ENCODE results near the gene DDX24.

The DDX24 gene

GRCh38 chr14:94029671-94030203 lies 51.3 kb downstream of the DDX24 start:
- DNase-seq = no peak

DNA sequence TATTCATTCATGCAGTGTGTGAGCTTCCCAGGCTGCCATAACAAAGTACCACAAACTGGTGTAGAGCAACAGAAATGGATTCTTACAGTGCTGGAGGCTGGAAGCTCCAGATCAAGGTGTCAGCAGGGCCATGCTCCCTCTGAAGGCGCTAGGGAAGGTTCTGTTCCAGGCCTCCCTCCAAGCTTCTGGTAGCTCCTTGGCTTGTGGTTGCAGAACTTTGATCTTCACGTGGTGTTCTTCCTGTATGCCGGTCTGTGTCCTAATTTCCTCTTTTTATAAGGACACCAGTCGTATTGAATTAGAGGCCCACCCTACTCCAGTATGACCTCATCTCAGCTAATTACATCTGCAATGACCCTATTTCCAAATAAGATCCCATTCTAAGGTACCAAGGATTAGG lies 51.7 kb downstream of the DDX24 start:
- no peak for DNase-seq

GRCh38 chr14:94028450-94028826 lies 52.6 kb downstream of the DDX24 start:
- DNase-seq = peak; percentile 71

DNA sequence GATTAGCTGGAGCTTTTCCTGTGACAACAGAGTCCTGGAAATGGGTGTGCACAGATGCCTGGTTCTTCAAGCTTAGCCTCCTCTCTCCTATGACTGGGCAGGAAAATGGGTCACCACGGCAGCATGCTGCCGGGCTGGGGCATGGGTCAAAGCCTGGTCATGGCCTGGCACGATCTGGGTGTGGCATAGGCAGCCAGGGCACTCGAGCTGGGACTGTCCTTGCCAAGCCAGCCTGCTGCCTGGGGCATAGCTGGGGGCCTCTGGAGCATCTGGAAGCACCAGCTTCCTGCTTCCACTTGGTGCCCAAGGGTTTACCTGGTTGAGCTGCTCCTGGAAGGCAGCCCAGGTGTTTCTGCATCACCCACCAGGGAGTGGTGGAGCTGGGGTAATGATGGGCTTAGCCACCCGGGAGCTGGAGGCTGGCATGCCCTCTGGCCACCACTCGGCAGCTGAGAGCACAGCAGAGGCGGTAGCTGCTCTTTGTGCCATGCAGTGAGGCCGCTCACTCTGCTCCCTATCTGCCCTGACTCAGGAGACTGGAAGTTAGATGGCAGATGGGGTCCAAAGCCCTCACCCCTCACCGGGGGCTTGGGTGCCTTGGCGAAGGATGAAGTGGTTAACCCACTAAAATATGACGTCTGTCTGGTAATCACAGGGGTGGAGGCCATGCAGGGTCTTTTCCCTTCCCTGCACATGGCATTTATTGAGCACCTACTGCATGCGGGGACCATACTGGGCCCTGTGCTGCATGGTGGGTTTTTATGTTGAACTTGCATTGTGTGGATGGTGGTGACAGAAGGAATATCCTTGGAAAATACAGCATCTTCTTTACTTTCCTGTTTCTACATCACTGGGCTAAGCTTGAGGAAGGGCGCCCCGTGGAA lies 53.2 kb downstream of the DDX24 start:
- no peak for DNase-seq

GRCh38 chr14:94026889-94027469 lies 54.0 kb downstream of the DDX24 start:
- DNase-seq = no peak

- peak; percentile 99 for DNase-seq
Observed at GRCh38 chr14:94026173-94026888, 54.7 kb downstream of the DDX24 start, which contains the start of gene OTUB2. Gene OTUB2, plus strand, starts transcription at chr14:94026340. Its CDS starts 198 bp downstream, at chr14:94026538.

DNA sequence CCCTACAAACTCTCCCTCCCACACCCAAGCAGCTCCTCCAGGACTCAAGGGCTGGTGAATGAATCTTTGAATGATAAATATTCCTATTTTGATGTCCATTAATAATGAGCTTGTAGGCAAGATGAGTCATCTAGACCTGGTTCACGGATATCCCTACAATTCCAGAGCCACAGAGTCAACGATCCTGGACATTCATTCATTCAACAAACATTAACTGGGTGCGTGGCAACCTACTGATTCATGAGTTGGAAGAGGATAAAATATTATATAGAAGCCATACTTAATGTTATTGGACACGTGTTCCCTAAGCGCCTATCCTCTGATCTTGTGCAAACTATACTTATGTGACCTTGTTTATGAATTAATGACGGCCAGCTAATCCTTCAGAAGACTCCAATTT lies 55.3 kb downstream of the DDX24 start:
- no peak for DNase-seq

DNA sequence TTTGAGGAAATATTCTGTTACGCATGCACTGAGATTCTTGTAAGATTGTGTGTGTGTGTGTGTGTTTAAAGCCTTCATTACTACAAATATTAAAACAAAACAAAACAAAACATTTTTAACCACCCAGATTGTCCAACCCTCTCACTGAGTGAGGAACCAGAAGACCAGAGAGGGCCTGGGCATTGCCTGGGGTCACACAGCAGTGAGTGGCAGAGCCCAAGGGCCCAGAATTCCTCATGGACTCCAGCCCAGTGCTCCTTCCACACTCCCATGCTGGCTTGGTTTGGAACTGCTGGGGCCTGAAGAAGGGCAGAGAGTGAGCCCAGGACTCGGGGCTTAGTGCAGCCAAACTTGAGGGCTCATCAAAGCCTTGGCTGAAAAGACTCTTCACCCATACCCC lies 56.5 kb downstream of the DDX24 start:
- no peak for DNase-seq

DNA sequence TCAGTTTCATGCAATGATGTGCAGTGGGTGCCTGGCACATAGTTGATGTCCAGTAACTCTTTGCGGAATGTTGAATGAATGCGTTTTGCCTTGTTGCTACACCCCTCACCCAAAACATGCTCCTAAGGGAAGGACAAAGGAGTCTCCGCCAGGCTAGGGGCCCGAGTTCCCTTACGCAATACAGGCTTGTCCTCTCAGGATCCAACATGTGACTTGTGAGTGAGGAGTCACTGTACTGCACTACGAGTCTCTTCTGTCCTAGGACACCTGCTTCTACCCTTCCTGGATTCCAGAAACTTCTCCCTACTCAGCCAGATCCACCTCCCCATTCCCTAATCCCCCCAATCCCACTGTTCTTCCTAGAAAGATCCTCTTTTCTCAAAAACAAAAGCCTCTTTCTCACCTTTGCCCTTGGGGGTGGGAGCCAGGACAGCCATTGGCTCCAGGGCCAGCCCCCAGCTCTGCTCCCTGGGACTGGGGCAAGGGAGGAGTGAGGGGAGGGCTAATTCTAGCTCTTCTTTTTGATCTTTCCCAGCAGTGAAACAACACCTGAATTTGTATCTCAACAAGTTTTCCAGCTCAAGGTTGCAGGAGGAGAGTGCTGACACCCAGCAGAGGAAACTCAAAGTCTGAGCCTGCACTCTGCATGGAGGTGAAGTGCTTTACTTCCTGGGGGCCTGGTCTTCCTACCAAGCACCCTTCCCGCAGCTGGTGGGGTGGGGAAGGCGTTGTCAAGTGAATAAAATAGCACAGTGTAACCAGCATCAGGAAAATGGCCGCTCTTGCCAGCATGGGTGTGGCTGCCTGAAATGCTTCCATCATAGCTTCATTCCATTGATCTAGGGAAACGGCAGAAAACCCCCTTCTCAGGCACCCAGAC lies 58.2 kb downstream of the DDX24 start:
- DNase-seq = no peak

GRCh38 chr14:94021416-94022157 lies 59.4 kb downstream of the DDX24 start:
- DNase-seq = no peak

- no peak for DNase-seq
Observed at GRCh38 chr14:94021001-94021400, 60.0 kb downstream of the DDX24 start.

GRCh38 chr14:94020267-94020666 lies 60.7 kb downstream of the DDX24 start:
- no peak for DNase-seq

GRCh38 chr14:94019329-94019728 lies 61.7 kb downstream of the DDX24 start:
- no peak for DNase-seq

- no peak for DNase-seq
Observed at GRCh38 chr14:94018308-94018707, 62.7 kb downstream of the DDX24 start.

DNA sequence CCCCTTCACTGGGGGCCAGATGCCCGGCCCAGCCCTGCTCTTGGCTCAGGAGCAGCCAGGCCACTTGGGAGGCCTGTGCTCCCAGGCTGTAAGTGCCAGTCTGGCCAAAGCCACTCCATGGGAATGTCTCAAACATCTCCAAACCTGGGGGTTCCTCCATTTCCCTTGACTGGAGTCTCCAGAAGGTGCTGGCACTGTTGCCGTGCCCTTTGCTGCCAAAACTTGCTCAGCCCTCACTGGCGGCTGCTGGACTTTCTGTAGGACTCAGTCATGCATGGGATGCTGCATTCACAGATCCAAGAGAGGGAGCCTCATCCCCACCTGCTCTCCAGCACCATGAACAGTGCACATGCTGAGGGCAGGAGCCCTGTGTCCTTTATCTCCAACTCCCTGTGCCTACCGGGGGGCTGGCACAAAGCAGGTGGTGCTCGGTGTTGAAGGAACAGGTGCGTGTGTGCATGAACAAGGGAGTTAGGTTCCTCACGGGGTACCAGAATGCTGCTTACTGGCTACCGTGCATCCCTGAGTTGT lies 64.5 kb downstream of the DDX24 start:
- DNase-seq = no peak

- no peak for DNase-seq
Observed at GRCh38 chr14:94015223-94015622, 65.8 kb downstream of the DDX24 start.

GRCh38 chr14:94014382-94014781 lies 66.6 kb downstream of the DDX24 start:
- DNase-seq = no peak

DNA sequence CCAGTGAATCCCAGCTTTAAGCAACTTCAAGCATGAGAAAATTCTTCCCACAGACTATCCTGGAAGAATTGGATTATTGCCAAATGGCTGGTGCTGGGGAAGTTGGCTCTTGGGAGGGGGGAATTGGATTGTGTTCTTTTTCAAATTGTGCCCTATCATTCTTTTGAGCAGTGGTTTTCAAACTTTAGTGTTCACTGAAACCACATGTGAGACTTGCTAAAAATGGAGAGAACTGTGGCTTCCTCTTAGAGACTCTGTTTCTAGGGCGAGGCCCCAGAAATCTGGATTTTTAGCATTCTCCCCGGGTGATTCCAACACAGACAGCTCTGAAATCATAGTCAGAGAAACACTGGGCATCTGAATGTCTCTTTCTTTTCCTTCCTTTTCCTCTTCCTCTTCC lies 69.2 kb downstream of the DDX24 start:
- no peak for DNase-seq

DNA sequence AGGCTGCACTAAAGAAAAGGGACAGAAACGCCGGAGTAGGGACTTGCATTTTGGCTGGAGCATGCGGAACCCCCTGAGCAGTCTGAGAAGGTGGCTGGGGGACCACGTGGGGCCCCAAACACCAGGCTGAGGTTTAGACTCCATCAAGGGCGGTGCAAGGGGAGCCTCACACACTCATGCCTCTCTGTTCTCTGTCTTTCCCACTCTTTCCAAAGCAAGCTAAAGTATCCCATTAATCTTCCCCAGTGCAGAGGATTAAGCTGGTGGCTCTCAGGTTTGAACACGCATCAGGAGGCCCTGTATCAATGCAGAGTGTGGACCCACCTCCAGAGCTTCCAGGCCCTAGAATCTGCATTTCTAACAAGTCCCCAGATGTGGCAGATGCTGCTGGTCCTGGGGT lies 70.4 kb downstream of the DDX24 start:
- no peak for DNase-seq

DNA sequence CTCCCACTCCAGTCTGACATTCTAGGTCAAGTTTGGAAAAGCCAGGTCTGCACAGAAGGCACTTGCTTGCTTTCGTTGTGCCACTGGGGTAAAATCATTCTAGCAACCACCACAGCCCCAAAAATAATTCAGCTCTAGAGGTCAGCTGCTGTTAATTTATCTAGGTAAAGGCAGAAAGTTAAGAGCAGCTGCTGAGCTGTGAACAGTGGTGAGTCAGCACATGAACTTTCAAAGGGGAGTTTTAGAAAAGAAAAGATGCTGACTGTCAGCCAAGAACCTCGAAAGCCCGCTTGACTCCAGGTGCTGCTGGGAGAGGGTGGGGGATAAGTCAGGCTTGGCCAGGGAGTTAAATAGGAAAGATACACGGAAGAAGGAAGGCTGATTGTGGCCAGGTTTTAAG lies 71.2 kb downstream of the DDX24 start:
- DNase-seq = no peak

DNA sequence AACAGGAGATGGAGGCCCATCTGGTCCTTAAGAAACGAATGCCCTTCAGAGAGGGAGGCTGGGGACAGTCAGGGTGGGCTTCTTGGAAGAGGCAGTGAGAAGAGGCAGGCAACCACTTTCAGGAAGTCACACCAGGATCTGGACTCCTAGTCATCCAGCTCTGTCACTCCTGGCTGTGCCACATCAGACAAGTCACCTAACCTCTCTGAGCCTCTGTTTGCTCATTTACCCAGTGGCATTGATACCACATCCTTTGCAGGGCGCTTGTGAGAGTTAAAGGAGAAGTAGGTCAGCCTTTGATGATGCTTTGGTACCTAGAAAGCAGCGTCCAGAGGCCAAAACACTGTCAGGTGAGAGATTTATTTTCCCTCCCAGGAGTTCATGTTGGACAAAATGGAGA lies 72.8 kb downstream of the DDX24 start:
- no peak for DNase-seq

Measured in activated CD8-positive, alpha-beta memory T cell treated with anti-CD3 and anti-CD28 coated beads for 24 hours (primary cell).